ENCODE results near the gene IL12B.

GRCh38 chr5:159319363-159319762, 10.9 kb downstream of the IL12B start:
- TF ChIP-seq EZH2 (IDR thresholded peaks at IDR 0.05; ENCODE audit: insufficient read depth, poor library complexity, severe bottlenecking), result no peak
- no peak for TF ChIP-seq EZH2phosphoT487 (IDR thresholded peaks at IDR 0.05; ENCODE audit: insufficient read depth, low read depth)
